ENCODE results near the gene PRMT7.
A peak's percentile ranks its signal among the peaks of the same experiment; 100 is the strongest.

PRMT7 gene

DNA sequence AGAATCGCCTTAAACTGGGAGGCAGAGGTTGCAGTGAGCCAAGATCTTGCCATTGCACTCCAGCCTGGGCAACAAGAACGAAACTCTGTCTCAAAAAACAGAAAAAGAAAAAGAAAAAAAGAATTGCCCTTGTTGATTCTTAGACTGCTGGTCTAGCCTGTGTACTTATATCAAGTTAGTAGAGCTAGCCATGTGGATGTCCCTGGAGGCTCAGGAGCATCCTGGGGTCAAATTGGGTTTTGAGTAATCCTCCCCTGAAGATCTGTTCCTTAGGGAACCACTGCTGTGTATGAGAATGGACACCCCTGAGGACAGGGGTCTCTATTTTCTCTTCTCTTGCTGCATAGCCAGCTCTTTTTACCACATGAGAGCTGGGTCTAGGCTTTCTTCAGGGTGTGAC lies 21.6 kb upstream of the PRMT7 start:
- H3K27me3 ChIP-seq (ENCODE audit: insufficient read depth, low read length, poor library complexity, severe bottlenecking) = no peaks in the 10 kb centered on the region
- H3F3A ChIP-seq (ENCODE audit: low read depth) = peaks cover 17% of the 10 kb centered on the region
- peaks cover 32% of the 10 kb centered on the region; the same call in 1 of the 2 replicates for H3K36me3 ChIP-seq (ENCODE audit: insufficient read depth, low read length)
- H3K9ac ChIP-seq (ENCODE audit: low read depth, low read length, poor library complexity, severe bottlenecking) = peak overlapping the region; percentile 60
- H3K9me3 ChIP-seq (ENCODE audit: insufficient read depth, low read depth, low read length) = no peaks in the 10 kb centered on the region
- H3K4me1 ChIP-seq (ENCODE audit: insufficient read depth, low read length, poor library complexity, severe bottlenecking) = peaks cover 68% of the 10 kb centered on the region
- H2AFZ ChIP-seq (ENCODE audit: low read length) = no peak overlapping the region
- peak overlapping the region; percentile 50 for H3K4me3 ChIP-seq (ENCODE audit: low read length, poor library complexity, severe bottlenecking)
- no peaks in the 10 kb centered on the region for H3K9me2 ChIP-seq (replicated peaks; ENCODE audit: low read depth, low read length)
- peak overlapping the region; percentile 76 for H3K4me2 ChIP-seq (ENCODE audit: low read depth, low read length, poor library complexity, severe bottlenecking)
- peaks cover 7% of the 10 kb centered on the region for H4K20me1 ChIP-seq (ENCODE audit: insufficient read depth, low read length, poor library complexity, severe bottlenecking)
- TF ChIP-seq CTCF (conservative IDR thresholded peaks at IDR 0.05; ENCODE audit: low read length) (no peak), EZH2phosphoT487 (IDR thresholded peaks at IDR 0.05; ENCODE audit: borderline replicate concordance) (no peak)
- peaks cover 57% of the 10 kb centered on the region for H3K79me2 ChIP-seq (ENCODE audit: insufficient read depth, low read length)

DNA sequence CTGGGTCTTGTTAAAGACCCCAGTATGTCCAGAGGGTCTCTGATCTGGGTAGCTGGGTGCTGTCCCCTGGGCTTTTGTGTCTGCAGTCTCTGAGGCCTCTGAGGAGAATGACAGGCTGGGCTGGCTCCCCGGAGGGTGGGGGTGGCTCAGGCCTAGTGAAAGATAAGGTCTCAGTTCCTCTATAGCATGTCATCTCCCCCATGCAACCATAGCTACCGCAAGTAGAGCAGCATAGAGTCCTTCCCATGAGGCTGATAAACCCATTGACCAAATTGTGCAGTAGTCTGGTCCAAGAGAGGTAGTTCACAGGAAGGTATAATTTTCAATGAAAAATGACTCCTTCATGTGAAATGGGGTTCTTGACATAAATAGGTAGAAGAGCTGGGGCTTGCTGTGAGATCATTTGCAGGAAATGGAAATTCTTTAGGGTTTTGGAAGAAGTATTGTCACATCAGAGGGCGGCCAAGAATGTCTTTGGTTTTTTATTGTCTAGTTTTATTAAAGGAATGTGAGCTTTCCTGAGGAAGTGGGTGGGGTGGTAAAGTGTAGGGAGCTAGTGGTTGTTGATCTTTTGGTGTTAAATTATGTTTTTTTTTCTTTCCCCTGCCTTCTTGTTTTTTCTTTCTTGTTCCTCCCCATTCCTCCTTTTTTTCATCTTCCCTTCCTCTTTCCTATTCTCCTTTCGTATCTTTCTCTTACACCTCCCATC lies 21.0 kb upstream of the PRMT7 start:
- TF ChIP-seq EZH2phosphoT487 (IDR thresholded peaks at IDR 0.05; ENCODE audit: borderline replicate concordance) = no peak
- no peak for TF ChIP-seq CTCF (conservative IDR thresholded peaks at IDR 0.05; ENCODE audit: low read length)
- Histone ChIP-seq H3F3A (ENCODE audit: low read depth) (peaks cover 13% of the 10 kb centered on the region), H3K9me3 (ENCODE audit: insufficient read depth, low read depth, low read length) (no peaks in the 10 kb centered on the region), H3K79me2 (ENCODE audit: insufficient read depth, low read length) (peaks cover 51% of the 10 kb centered on the region), H3K9me2 (replicated peaks; ENCODE audit: low read depth, low read length) (no peaks in the 10 kb centered on the region), H3K4me1 (ENCODE audit: insufficient read depth, low read length, poor library complexity, severe bottlenecking) (peaks cover 62% of the 10 kb centered on the region), H3K9ac (ENCODE audit: low read depth, low read length, poor library complexity, severe bottlenecking) (peak overlapping the region; percentile 64), H2AFZ (ENCODE audit: low read length) (no peak overlapping the region), H3K4me2 (ENCODE audit: low read depth, low read length, poor library complexity, severe bottlenecking) (peak overlapping the region; percentile 76), H4K20me1 (ENCODE audit: insufficient read depth, low read length, poor library complexity, severe bottlenecking) (peaks cover 7% of the 10 kb centered on the region), H3K27me3 (ENCODE audit: insufficient read depth, low read length, poor library complexity, severe bottlenecking) (no peaks in the 10 kb centered on the region), H3K36me3 (ENCODE audit: insufficient read depth, low read length) (peaks cover 38% of the 10 kb centered on the region; the same call in 1 of the 2 replicates), H3K4me3 (ENCODE audit: low read length, poor library complexity, severe bottlenecking) (peak overlapping the region; percentile 50)

GRCh38 chr16:68290450-68290849 lies 20.4 kb upstream of the PRMT7 start:
- TF ChIP-seq CTCF (conservative IDR thresholded peaks at IDR 0.05; ENCODE audit: low read length) (no peak), EZH2phosphoT487 (IDR thresholded peaks at IDR 0.05; ENCODE audit: borderline replicate concordance) (no peak)
- H2AFZ ChIP-seq (ENCODE audit: low read length) = no peak overlapping the region
- no peaks in the 10 kb centered on the region for H3K9me2 ChIP-seq (replicated peaks; ENCODE audit: low read depth, low read length)
- no peaks in the 10 kb centered on the region for H3K9me3 ChIP-seq (ENCODE audit: insufficient read depth, low read depth, low read length)
- H3F3A ChIP-seq (ENCODE audit: low read depth) = peaks cover 13% of the 10 kb centered on the region
- H3K4me2 ChIP-seq (ENCODE audit: low read depth, low read length, poor library complexity, severe bottlenecking) = peak overlapping the region; percentile 76
- peaks cover 55% of the 10 kb centered on the region for H3K4me1 ChIP-seq (ENCODE audit: insufficient read depth, low read length, poor library complexity, severe bottlenecking)
- peak overlapping the region; percentile 64 for H3K9ac ChIP-seq (ENCODE audit: low read depth, low read length, poor library complexity, severe bottlenecking)
- no peaks in the 10 kb centered on the region for H3K27me3 ChIP-seq (ENCODE audit: insufficient read depth, low read length, poor library complexity, severe bottlenecking)
- H3K36me3 ChIP-seq (ENCODE audit: insufficient read depth, low read length) = peaks cover 44% of the 10 kb centered on the region; the same call in 1 of the 2 replicates
- H3K4me3 ChIP-seq (ENCODE audit: low read length, poor library complexity, severe bottlenecking) = peak overlapping the region; percentile 50
- H4K20me1 ChIP-seq (ENCODE audit: insufficient read depth, low read length, poor library complexity, severe bottlenecking) = peaks cover 7% of the 10 kb centered on the region
- peaks cover 45% of the 10 kb centered on the region for H3K79me2 ChIP-seq (ENCODE audit: insufficient read depth, low read length)
